Coronary artery (tissue), 2 donors: ENCODE results near the gene SLC27A2.

ENCODE experiments used
- DNase-seq: peaks from one replicate; pipeline ENCODE4 v3.0.0-alpha.2; 2017; ENCODE audit warnings: low spot score
- H3K27ac ChIP-seq, 2 donors: fragments of 200-600 bp; sonication (generic); one replicate each; pipeline ENCODE4 v1.5.1; 2016 to 2019
- H3K4me3 ChIP-seq: fragments of 200-600 bp; sonication (generic); 2 replicates; pipeline ENCODE4 v1.5.1; 2016; ENCODE audit warnings: mild to moderate bottlenecking, moderate library complexity
- CTCF ChIP-seq: fragments of 200-600 bp; sonication (generic); IDR thresholded peaks from one replicate; pipeline ENCODE4 v1.5.1; 2019; ENCODE audit warnings: antibody characterized with exemption

Gene SLC27A2

GRCh38 chr15:50210462-50211157, 28.6 kb downstream of the SLC27A2 start:
- Histone ChIP-seq H3K4me3 (no peak overlapping the region), H3K27ac (no peak overlapping the region)
- no peak for TF ChIP-seq CTCF
- DNase-seq: no peak

- DNase-seq: no peak
- H3K4me3 ChIP-seq: no peak overlapping the region
- H3K27ac ChIP-seq: no peak overlapping the region
- no peak for TF ChIP-seq CTCF
Observed at GRCh38 chr15:50218291-50218690, 36.3 kb downstream of the SLC27A2 start.

- H3K4me3 ChIP-seq: no peak overlapping the region
- no peak for TF ChIP-seq CTCF
- no peak overlapping the region for H3K27ac ChIP-seq
- DNase-seq: no peak
Observed at GRCh38 chr15:50218691-50219090, 36.7 kb downstream of the SLC27A2 start.

GRCh38 chr15:50219820-50220219, 37.8 kb downstream of the SLC27A2 start:
- DNase-seq: no peak
- H3K4me3 ChIP-seq: no peak overlapping the region
- no peak for TF ChIP-seq CTCF
- H3K27ac ChIP-seq: no peak overlapping the region

- no peak for DNase-seq
- TF ChIP-seq CTCF: no peak
- Histone ChIP-seq H3K27ac (no peak overlapping the region), H3K4me3 (no peak overlapping the region)
Observed at GRCh38 chr15:50222181-50222580, 40.2 kb downstream of the SLC27A2 start.

- no peak overlapping the region for H3K4me3 ChIP-seq
- no peak overlapping the region for H3K27ac ChIP-seq
- no peak for DNase-seq
- no peak for TF ChIP-seq CTCF
Observed at GRCh38 chr15:50224606-50225005, 42.6 kb downstream of the SLC27A2 start.

- DNase-seq: no peak
- H3K27ac ChIP-seq: no peak overlapping the region
- no peak for TF ChIP-seq CTCF
- no peak overlapping the region for H3K4me3 ChIP-seq
Observed at GRCh38 chr15:50225057-50225456, 43.1 kb downstream of the SLC27A2 start.
